Natural killer cell (primary cell): ENCODE data around the gene CATSPERZ. TPM values are rescaled to one million over a fixed set of nuclear protein-coding genes. Genes with fewer than 3 reads are reported as not detected.

ENCODE experiments used
- ATAC-seq, 3 donors: fragments of 150-1000 bp in 2 of 3; fragments of 200-7000 bp in 1 of 3; cut with Tn5 transposase; 1 replicate in 1 of 3; 2 replicates in 2 of 3; pipeline ENCODE4 v1.10.0; 2021; ENCODE audit warnings: mild to moderate bottlenecking in 2 of 3, moderate library complexity in 2 of 3
- DNase-seq, 2 donors: peaks; one replicate each; pipeline versions ENCODE4 v3.0.0 to v3.0.0-alpha.2; 2013 to 2021; ENCODE audit warnings: mixed read lengths in 1 of 2
- H3K27ac ChIP-seq: one replicate; pipeline ENCODE4 v1.5.1; 2013; ENCODE audit warnings: mild to moderate bottlenecking, low read length
- H3K27me3 ChIP-seq: one replicate; pipeline ENCODE4 v1.6.1; 2013; ENCODE audit warnings: low read length; ENCODE audit not compliant: control insufficient read depth, insufficient read depth
- H3K36me3 ChIP-seq: one replicate; pipeline ENCODE4 v1.6.1; 2013; ENCODE audit warnings: low read length; ENCODE audit not compliant: control insufficient read depth, insufficient read depth
- H3K4me1 ChIP-seq: one replicate; pipeline ENCODE4 v1.6.1; 2013; ENCODE audit warnings: low read length; ENCODE audit not compliant: control insufficient read depth, insufficient read depth
- H3K4me3 ChIP-seq: one replicate; pipeline ENCODE4 v1.5.1; 2013; ENCODE audit warnings: low read length
- H3K9me3 ChIP-seq: one replicate; pipeline ENCODE4 v1.6.1; 2013; ENCODE audit warnings: low read length; ENCODE audit not compliant: control insufficient read depth, insufficient read depth
- H3K27ac Mint-ChIP-seq, 2 donors: one replicate each; pipeline ENCODE4 v1.8.0; 2022; ENCODE audit warnings: mild to moderate bottlenecking in 2 of 2, mixed read lengths in 2 of 2, moderate library complexity in 1 of 2
- H3K27me3 Mint-ChIP-seq, 2 donors: one replicate each; pipeline ENCODE4 v1.8.0; 2022; ENCODE audit warnings: low read depth in 2 of 2, mixed read lengths in 2 of 2
- H3K36me3 Mint-ChIP-seq: one replicate; pipeline ENCODE4 v1.8.0; 2022; ENCODE audit warnings: mixed read lengths
- H3K4me1 Mint-ChIP-seq, 2 donors: one replicate each; pipeline ENCODE4 v1.8.0; 2022; ENCODE audit warnings: mixed read lengths in 2 of 2
- H3K4me3 Mint-ChIP-seq: one replicate; pipeline ENCODE4 v1.8.0; 2022; ENCODE audit warnings: mild to moderate bottlenecking, moderate library complexity, mixed read lengths
- H3K9me3 Mint-ChIP-seq, 2 donors: one replicate each; pipeline ENCODE4 v1.8.0; 2022; ENCODE audit warnings: mixed read lengths in 2 of 2
- CTCF ChIP-seq: fragments of 200-600 bp; IDR thresholded peaks from one replicate; pipeline ENCODE4 v1.8.0; 2022; ENCODE audit warnings: antibody characterized with exemption
- WGBS: methylation state at CpG from one replicate; pipeline ENCODE4 v1.1.7; 2013; ENCODE audit warnings: missing lambda C conversion rate; ENCODE audit not compliant: insufficient coverage; 5-methylcytosine and 5-hydroxymethylcytosine counted together
- intact Hi-C: fragments of 100-400 bp; cut with micrococcal nuclease; formaldehyde crosslinking; loops from one replicate; pipeline ENCODE4 v1.14.2; 2022
- total RNA-seq, 4 donors: library from RNA; stranded (reverse); fragments of 120-200 nt in 1 of 4; gene quantifications; one replicate each; pipeline versions ENCODE4 v1.2.3 to v1.2.4, GENCODE V29; 2013 to 2022

Gene CATSPERZ
- total RNA-seq, 3 donors from 2014 or later (not counting 1 experiment from before 2014, with no cell fraction given), result 0.80 to 0.90 TPM; not detected in 1

- Histone ChIP-seq H3K27me3 (no peaks in the 10 kb centered on the region), H3K9me3 (no peaks in the 10 kb centered on the region), H3K36me3 (peaks cover 6% of the 10 kb centered on the region), H3K4me3 (no peak overlapping the region), H3K27ac (no peak overlapping the region), H3K4me1 (peaks cover 17% of the 10 kb centered on the region)
- TF ChIP-seq CTCF, result no peak
- Mint-ChIP-seq H3K27ac (no peak overlapping the region), H3K27me3 (no peaks in the 10 kb centered on the region), H3K36me3 (no peaks in the 10 kb centered on the region), H3K4me3 (no peak overlapping the region), H3K4me1 (peaks cover 0 to 19% of the 10 kb centered on the region in 2 donors), H3K9me3 (no peaks in the 10 kb centered on the region)
- WGBS, result 93% methylated on average over 15 of the region's 15 CpGs
- intact Hi-C loops, result no loop called here
- ATAC-seq (no peak), DNase-seq (no peak)
Measured at GRCh38 chr11:64256300-64256699, 43.9 kb upstream of the CATSPERZ start.

- intact Hi-C loops, result no loop called here
- Histone ChIP-seq H3K4me1 (no peaks in the 10 kb centered on the region), H3K9me3 (no peaks in the 10 kb centered on the region), H3K36me3 (peaks cover 6% of the 10 kb centered on the region), H3K27me3 (no peaks in the 10 kb centered on the region), H3K27ac (no peak overlapping the region), H3K4me3 (no peak overlapping the region)
- no peaks in the 10 kb centered on the region for H3K36me3 Mint-ChIP-seq
- DNase-seq, result no peak
- H3K27ac Mint-ChIP-seq, result no peak overlapping the region
- peaks cover 0 to 9% of the 10 kb centered on the region in 2 donors for H3K4me1 Mint-ChIP-seq
- no peaks in the 10 kb centered on the region for H3K27me3 Mint-ChIP-seq
- no peaks in the 10 kb centered on the region for H3K9me3 Mint-ChIP-seq
- no peak for ATAC-seq
- TF ChIP-seq CTCF, result no peak
- H3K4me3 Mint-ChIP-seq, result no peak overlapping the region
- 94% methylated on average over 24 of the region's 24 CpGs for WGBS
Measured at GRCh38 chr11:64258356-64258755, 41.8 kb upstream of the CATSPERZ start.

DNA sequence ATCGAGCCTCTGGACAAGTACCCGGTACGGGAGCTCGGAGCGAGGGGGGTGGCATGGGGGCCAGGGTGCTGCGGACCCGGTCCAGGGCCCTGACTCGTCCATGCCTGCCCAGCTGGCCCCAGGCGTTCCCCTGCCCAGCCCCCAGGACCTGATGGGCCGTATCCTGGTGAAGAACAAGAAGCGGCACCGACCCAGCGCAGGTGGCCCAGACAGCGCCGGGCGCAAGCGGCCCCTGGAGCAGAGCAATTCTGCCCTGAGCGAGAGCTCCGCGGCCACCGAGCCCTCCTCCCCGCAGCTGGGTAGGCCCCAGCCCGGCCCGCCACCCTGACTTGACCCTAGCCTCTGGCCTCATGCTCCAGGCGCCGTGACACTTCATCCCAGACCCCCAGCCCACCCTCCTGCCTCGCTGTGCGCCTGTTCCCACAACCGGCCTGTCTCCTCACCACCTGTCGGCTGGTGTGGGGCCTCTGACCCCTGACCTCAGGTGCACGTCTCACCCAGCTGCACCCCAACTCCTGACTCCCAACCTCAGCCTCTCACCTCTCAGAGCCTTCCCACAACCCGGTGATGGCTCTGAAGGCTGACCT lies 41.1 kb upstream of the CATSPERZ start:
- Histone ChIP-seq H3K4me3 (no peak overlapping the region), H3K27ac (no peak overlapping the region), H3K4me1 (no peaks in the 10 kb centered on the region), H3K27me3 (no peaks in the 10 kb centered on the region), H3K9me3 (no peaks in the 10 kb centered on the region), H3K36me3 (peaks cover 6% of the 10 kb centered on the region)
- Mint-ChIP-seq H3K4me3 (no peak overlapping the region), H3K9me3 (no peaks in the 10 kb centered on the region), H3K27me3 (no peaks in the 10 kb centered on the region), H3K4me1 (peaks cover 0 to 9% of the 10 kb centered on the region in 2 donors), H3K36me3 (no peaks in the 10 kb centered on the region), H3K27ac (peak overlapping the region in 1 of 2 donors; percentile 52)
- DNase-seq (no peak), ATAC-seq (no peak)
- intact Hi-C loops, result no loop called here
- WGBS, result 94% methylated on average over 32 of the region's 32 CpGs
- no peak for TF ChIP-seq CTCF

- no peaks in the 10 kb centered on the region for H3K4me1 ChIP-seq
- no peaks in the 10 kb centered on the region for H3K27me3 ChIP-seq
- no peak overlapping the region for H3K4me3 Mint-ChIP-seq
- 66% methylated on average over 4 of the region's 4 CpGs for WGBS
- no peaks in the 10 kb centered on the region for H3K27me3 Mint-ChIP-seq
- no peak overlapping the region for H3K27ac ChIP-seq
- no peaks in the 10 kb centered on the region for H3K9me3 Mint-ChIP-seq
- peak overlapping the region in 1 of 2 donors; percentile 52 for H3K27ac Mint-ChIP-seq
- no peak for DNase-seq
- TF ChIP-seq CTCF, result no peak
- no peak overlapping the region for H3K4me3 ChIP-seq
- H3K9me3 ChIP-seq, result no peaks in the 10 kb centered on the region
- no peak for ATAC-seq
- intact Hi-C loops, result no loop called here
- no peaks in the 10 kb centered on the region for H3K36me3 Mint-ChIP-seq
- peaks cover 0 to 9% of the 10 kb centered on the region in 2 donors for H3K4me1 Mint-ChIP-seq
- H3K36me3 ChIP-seq, result peaks cover 6% of the 10 kb centered on the region
Measured at GRCh38 chr11:64259533-64260067, 40.6 kb upstream of the CATSPERZ start.
